ENCODE data around the gene NAV3.

- TF ChIP-seq BCLAF1 (IDR thresholded peaks at IDR 0.05; ENCODE audit: borderline replicate concordance in 1 of 2, control insufficient read depth in 1 of 2, low read depth in 2 of 2, low read length in 1 of 2) (no peak), DEAF1 (CRISPR knock-in tag; IDR thresholded peaks at IDR 0.05) (no peak), ZNF174 (CRISPR knock-in tag; IDR thresholded peaks at IDR 0.05) (no peak), ZNF395 (CRISPR knock-in tag; IDR thresholded peaks at IDR 0.05) (no peak), E4F1 (CRISPR knock-in tag; IDR thresholded peaks at IDR 0.05; ENCODE audit: borderline replicate concordance) (no peak), CTCF (IDR thresholded peaks at IDR 0.05 in 2 of 3, conservative IDR thresholded peaks at IDR 0.05 in 1 of 3; ENCODE audit: insufficient read depth in 2 of 3, low read depth in 1 of 3, low read length in 3 of 3) (no peak), ZBTB33 (CRISPR knock-in tag; IDR thresholded peaks at IDR 0.05) (no peak), STAT6 (CRISPR knock-in tag; IDR thresholded peaks at IDR 0.05) (no peak), SAFB (IDR thresholded peaks at IDR 0.05; ENCODE audit: borderline replicate concordance, low read depth, low read length) (no peak), ELK1 (CRISPR knock-in tag; IDR thresholded peaks at IDR 0.05) (no peak), TAF1 (IDR thresholded peaks at IDR 0.05; ENCODE audit: control insufficient read depth, extremely low read depth, insufficient read depth, low read length, severe bottlenecking) (no peak), RAD21 (CRISPR knock-in tag; conservative IDR thresholded peaks at IDR 0.05 in 1 of 2, IDR thresholded peaks at IDR 0.05 in 1 of 2) (no peak)
Observed at GRCh38 chr12:77998236-77998786, 167.6 kb downstream of the NAV3 start.
